T47D (cell line): Measurements from ENCODE around the gene ITPK1.

ENCODE experiments used
- DNase-seq, 2 experiments: peaks; one replicate each; pipeline versions ENCODE4 v3.0.0 to v3.0.0-alpha.2; 2011 to 2012; ENCODE audit warnings: low read depth in 1 of 2, low spot score in 1 of 2
- JUND ChIP-seq: IDR thresholded peaks from 2 replicates; pipeline ENCODE4 v1.6.1; 2012; ENCODE audit warnings: low read depth
- in situ Hi-C: cut with HindIII; loops from 2 replicates; pipeline ENCODE4 v1.10.0; 2016; ENCODE audit warnings: low sequenced_read_pairs, low pct_unique_long_range_greater_than_20kb

ITPK1 gene

DNA sequence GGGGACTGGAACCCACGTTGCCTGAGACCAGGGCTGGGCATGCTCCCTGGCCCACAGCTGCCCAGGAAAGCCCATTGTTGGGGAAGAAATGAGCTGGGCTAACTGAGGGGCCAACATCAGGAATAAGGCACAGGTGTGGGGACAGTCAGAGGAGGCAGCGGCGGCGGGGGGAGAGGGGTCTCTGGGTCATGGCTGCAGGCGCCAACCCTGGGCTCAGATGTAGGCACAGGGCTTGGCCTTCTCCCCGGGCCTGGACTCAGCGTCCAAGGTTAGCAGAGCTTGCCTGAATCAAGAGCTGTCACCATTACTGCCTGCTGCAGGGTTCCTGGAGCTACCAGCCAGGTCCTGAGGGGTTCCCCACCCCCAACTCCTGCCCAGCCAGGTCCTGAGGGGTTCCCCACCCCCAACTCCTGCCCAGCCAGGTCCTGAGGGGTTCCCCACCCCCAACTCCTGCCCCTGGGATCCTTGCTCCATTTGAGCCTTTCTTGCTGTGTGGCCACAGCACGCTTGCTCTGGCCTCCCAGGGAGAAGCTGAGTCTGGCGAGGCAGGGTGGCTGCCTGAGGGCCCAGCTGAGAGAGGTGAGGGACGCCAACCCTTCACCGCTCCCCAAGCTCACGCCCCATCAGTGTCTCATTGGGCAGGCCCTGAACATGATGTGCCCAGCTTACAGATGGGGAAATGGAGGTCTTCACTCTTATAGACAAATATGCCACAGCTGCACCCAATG, 186.6 kb downstream of the ITPK1 start:
- no peak for DNase-seq
- no peak for TF ChIP-seq JUND
- in situ Hi-C loops: no loop called here

DNA sequence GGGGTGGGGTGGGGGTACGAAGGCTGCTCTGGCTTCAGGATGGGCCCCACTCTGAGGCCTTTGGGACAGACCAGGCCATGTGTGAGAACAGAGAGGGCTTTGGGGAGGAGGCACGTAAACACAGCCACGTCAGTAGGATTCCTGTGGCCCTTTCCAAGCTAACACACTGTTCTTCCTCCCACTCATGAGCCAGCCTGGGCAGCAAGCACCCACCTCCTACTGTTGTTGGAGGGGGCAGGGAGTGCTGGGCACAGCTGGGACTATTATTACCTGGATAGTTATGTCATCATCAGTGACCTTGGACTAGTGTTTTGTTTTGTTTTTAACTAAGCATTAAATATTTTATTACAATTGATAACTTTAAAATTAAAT, 187.5 kb downstream of the ITPK1 start:
- no peak for DNase-seq
- no peak for TF ChIP-seq JUND
- in situ Hi-C loops: no loop called here

GRCh38 chr14:92927349-92928257, 188.1 kb downstream of the ITPK1 start:
- no peak for DNase-seq
- in situ Hi-C loops: no loop called here
- TF ChIP-seq JUND: no peak

DNA sequence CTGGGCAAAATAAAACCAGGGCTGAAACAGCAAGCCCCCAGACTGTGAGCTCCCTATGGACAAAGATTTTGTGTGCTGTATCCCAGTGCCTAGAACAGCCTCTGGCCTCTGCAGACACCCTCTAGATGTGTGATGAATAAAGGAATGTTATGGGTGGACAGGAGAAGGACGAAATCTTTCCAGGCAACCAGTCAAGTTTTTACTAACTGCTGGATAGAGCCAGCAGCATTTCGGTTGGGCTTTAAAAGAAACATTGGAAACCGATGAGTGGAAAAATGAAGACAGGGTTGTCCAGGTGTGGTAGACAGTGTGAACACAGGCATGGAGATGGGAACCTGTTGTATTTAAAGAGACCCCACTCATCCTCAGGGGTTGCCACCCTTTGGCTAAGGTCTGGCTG, 188.8 kb downstream of the ITPK1 start:
- TF ChIP-seq JUND: no peak

GRCh38 chr14:92926180-92926845, 189.4 kb downstream of the ITPK1 start:
- TF ChIP-seq JUND: no peak
- in situ Hi-C loops: no loop called here
- no peak for DNase-seq

More for the DNA sequence above, 188.8 kb downstream of the ITPK1 start:
- DNase-seq: no peak
- in situ Hi-C loops: no loop called here

DNA sequence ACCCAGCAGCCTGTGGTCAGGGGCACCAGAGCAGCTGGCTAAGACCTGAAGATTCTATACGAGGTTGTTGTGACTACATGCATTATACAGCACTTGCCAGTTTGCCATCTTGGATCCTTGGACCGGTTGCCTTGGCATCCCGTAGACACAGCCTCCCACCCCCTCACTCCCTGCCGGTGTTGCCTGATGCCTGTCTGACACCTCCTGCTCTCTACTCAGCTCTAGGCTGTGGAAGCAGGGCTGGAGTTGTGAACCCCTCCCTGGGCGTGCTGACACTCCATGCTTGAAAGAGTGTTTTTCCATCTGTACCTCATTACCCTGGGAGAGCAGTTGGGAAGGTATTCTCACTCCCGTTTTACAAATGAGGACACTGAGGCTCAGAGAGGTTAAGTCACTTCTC, 190.3 kb downstream of the ITPK1 start:
- no peak for DNase-seq
- no peak for TF ChIP-seq JUND
- in situ Hi-C loops: no loop called here

DNA sequence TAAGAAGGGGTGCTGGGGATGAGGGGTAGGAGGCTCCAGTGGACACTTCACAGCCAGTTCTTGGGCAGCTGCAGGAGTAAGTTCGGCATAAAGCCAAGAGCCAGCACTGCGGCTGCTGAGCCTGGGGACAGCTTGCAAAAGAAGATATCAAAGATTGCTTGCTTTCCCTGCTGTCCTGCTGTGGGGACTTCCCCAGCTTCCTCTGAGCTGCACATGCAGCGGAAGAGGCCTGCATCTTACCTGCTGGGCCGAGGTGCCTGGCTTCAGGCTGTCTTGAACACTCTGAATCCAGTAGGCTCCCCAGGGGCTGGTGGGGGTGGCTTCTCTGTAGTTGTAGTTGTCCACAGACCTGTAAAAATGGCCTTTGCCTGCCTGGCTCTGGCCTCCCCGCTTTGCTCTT, 191.5 kb downstream of the ITPK1 start:
- in situ Hi-C loops: no loop called here
- TF ChIP-seq JUND: no peak
- no peak for DNase-seq

DNA sequence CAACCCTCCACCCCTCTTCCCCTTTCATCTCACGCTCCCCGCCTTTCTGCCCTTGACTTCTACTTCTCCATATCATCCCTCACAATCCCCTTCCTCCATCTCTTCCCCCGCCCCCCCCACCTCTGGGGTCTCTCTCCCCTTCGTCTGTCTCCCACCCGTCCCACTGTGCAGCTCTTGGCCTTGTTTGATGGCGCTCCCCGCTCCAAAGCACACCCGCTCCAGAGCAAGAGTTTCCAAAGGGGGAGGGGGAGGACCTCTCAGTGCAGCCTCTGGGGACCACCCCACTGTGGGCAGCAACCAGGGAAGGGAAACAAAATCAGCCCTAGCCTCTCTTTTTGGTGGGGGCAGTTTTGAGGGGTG, 192.0 kb downstream of the ITPK1 start:
- no peak for TF ChIP-seq JUND
- in situ Hi-C loops: no loop called here
- no peak for DNase-seq

GRCh38 chr14:92922883-92923743, 192.6 kb downstream of the ITPK1 start, which contains the start of gene CHGA:
CHGA (plus strand) TSS chr14:92923150; CDS start chr14:92923360, 210 bp downstream.
- no peak for TF ChIP-seq JUND
- peak; percentile 75 to 92 for DNase-seq

DNA sequence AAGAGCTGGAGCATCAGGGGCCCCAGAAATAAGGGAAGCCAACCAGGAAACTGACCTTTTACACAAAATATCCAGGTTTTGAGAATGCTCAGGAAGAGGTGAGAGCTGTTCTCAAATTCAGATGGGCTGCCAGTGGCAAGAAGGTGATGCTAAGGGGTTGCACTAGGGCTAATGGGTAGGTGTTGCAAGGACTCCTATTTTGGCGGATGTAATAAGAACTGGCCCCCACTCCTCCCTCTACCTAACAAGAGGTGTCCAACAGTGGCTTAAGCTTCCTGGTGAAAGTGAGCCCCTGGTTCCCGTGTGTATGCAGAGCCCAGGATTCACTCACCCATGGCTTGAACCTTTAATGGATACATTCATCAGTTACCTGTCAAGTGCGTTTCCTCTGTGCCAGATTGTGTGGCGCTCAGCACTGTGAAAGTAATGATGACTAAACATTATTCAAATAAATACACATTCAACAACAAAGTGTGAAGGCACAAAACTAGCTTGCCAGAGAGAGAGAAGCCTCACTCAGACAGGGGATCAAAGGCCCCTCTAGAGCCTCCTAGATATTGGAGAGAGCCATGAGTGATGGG, 193.5 kb downstream of the ITPK1 start:
- TF ChIP-seq JUND: no peak
- in situ Hi-C loops: no loop called here
- no peak for DNase-seq

More at GRCh38 chr14:92922883-92923743, 192.6 kb downstream of the ITPK1 start, which contains the start of gene CHGA:
- in situ Hi-C loops: no loop called here

DNA sequence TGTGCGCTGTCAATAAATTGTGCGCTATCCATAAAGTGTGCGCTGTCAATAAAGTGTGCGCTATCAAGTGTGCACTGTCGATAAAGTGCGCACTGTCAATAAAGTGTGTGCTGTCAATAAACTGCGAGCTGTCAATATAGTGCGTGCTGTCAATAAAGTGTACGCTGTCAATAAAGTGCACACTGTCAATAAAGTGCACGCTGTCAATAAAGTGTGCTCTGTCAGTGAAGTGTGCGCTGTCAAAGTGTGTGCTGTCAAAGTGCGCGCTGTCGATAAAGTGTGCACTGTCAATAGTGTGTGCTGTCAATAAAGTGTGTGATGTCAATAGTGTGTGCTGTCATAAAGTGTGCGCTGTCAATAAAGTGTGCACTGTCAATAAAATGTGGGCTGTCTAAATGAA, 195.7 kb downstream of the ITPK1 start:
- in situ Hi-C loops: no loop called here
- DNase-seq: no peak
- TF ChIP-seq JUND: no peak

GRCh38 chr14:92917956-92918355, 197.8 kb downstream of the ITPK1 start:
- DNase-seq: no peak
- no peak for TF ChIP-seq JUND
- in situ Hi-C loops: no loop called here
